ENCODE measurements around the gene PTPN4.
"Not testable (repeated sequence)": the region's sequence is repeated elsewhere in the genome, so short reads cannot be mapped to it uniquely, and the experiment has no call there.

DNA sequence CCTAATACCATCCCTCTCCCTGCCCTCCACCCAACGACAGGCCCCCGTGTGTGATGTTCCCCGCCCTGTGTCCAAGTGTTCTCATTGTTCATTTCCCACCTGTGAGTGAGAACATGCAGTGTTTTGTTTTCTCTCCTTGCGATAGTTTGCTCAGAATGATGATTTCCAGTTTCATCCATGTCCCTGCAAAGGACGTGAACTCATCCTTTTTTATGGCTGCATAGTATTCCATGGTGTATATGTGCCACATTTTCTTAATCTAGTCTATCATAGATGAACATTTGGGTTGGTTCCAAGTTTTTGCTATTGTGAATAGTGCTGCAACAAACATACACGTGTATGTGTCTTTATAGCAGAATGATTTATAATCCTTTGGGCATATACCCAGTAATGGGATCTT lies 44.7 kb downstream of the PTPN4 start:
- TF ChIP-seq CTCF, POLR2A (IDR thresholded peaks at IDR 0.05): not testable (repeated sequence)

All from uterus (tissue), 2 donors.